Peyer's patch (tissue), 4 donors: ENCODE results near the gene RTP3. TPM values are rescaled to one million over a fixed set of nuclear protein-coding genes. Genes with fewer than 3 reads are reported as not detected.
A peak's percentile ranks its signal among the peaks of the same experiment; 100 is the strongest.

Experiments
- DNase-seq, 3 donors: peaks; one replicate each; pipeline ENCODE4 v3.0.0-alpha.2; 2017 to 2019
- H3K27ac ChIP-seq, 4 donors: fragments of 200-600 bp; sonication (generic); one replicate each; pipeline ENCODE4 v1.5.1; 2016 to 2019
- H3K27me3 ChIP-seq, 2 donors: fragments of 200-600 bp; sonication (generic); one replicate each; pipeline ENCODE4 v1.5.1; 2019
- H3K36me3 ChIP-seq, 3 donors: fragments of 200-600 bp; sonication (generic); one replicate each; pipeline ENCODE4 v1.5.1; 2016 to 2019
- H3K4me1 ChIP-seq, 4 donors: fragments of 200-600 bp; sonication (generic); one replicate each; pipeline ENCODE4 v1.5.1; 2016 to 2019
- H3K4me3 ChIP-seq, 4 donors: fragments of 200-600 bp; sonication (generic); 1 replicate in 3 of 4; 2 replicates in 1 of 4; pipeline ENCODE4 v1.5.1; 2016 to 2019; ENCODE audit warnings: mild to moderate bottlenecking in 1 of 4
- H3K9me3 ChIP-seq, 4 donors: fragments of 200-600 bp; sonication (generic); one replicate each; pipeline ENCODE4 v1.5.1; 2016 to 2019; ENCODE audit warnings: mild to moderate bottlenecking in 1 of 4
- POLR2A ChIP-seq, 2 donors: fragments of 450-650 bp; IDR thresholded peaks; one replicate each; pipeline ENCODE4 v1.5.1; 2017; ENCODE audit warnings: antibody characterized with exemption in 2 of 2, mild to moderate bottlenecking in 2 of 2, moderate library complexity in 2 of 2
- total RNA-seq, 4 donors: library from RNA; depleted of rRNA; stranded (reverse); fragments of >200 nt; gene quantifications; one replicate each; pipeline ENCODE4 v1.1.0, GENCODE V29; 2016
- TF ChIP-seq, protein P1 (sequence below), 6 experiments: fragments of 450-650 bp in 4 of 6; fragments of 200-600 bp in 2 of 6; sonication (generic) in 1 of 6; IDR thresholded peaks; one replicate each; pipeline ENCODE4 v1.5.1; 2017 to 2019; ENCODE audit warnings: antibody characterized with exemption in 6 of 6, mild to moderate bottlenecking in 3 of 6, moderate library complexity in 1 of 6

RTP3 gene
- total RNA-seq, 4 donors from 2014 or later: not detected

DNA sequence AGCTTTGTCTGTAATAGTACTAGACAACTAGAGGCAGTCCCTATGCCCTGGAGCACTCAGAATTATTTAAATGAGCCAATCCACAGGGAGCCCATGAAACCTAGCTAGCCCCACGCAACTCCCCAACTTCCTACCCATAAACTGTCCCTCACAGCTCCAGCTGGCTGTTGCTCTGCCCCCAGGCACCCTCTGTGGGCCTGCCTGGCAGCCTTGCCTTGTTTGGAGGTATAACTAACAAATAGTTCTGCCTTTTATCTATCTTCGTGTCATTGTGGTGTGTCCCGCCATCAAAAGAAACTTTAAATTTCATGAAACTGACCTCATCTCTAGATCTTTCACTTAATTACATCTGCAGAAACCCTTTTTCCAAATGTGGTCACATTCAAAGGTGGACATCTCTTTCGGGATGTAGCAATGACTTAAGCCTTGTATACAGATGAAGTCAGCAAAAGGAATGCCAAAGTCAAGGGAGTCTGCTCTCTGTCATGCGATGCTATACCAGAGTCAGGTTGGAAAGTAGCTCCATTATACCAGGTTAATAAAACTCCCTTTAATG, 1.8 kb upstream of the RTP3 start:
- DNase-seq: no peak
- Histone ChIP-seq H3K36me3 (no peaks in the 10 kb centered on the region), H3K4me3 (no peak overlapping the region), H3K27me3 (no peaks in the 10 kb centered on the region), H3K27ac (no peak overlapping the region), H3K4me1 (no peaks in the 10 kb centered on the region), H3K9me3 (no peaks in the 10 kb centered on the region)
- no peak for TF ChIP-seq POLR2A (IDR thresholded peaks at IDR 0.05)
- TF ChIP-seq, protein P1, sequence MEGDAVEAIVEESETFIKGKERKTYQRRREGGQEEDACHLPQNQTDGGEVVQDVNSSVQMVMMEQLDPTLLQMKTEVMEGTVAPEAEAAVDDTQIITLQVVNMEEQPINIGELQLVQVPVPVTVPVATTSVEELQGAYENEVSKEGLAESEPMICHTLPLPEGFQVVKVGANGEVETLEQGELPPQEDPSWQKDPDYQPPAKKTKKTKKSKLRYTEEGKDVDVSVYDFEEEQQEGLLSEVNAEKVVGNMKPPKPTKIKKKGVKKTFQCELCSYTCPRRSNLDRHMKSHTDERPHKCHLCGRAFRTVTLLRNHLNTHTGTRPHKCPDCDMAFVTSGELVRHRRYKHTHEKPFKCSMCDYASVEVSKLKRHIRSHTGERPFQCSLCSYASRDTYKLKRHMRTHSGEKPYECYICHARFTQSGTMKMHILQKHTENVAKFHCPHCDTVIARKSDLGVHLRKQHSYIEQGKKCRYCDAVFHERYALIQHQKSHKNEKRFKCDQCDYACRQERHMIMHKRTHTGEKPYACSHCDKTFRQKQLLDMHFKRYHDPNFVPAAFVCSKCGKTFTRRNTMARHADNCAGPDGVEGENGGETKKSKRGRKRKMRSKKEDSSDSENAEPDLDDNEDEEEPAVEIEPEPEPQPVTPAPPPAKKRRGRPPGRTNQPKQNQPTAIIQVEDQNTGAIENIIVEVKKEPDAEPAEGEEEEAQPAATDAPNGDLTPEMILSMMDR (IDR thresholded peaks at IDR 0.05): no peak

DNA sequence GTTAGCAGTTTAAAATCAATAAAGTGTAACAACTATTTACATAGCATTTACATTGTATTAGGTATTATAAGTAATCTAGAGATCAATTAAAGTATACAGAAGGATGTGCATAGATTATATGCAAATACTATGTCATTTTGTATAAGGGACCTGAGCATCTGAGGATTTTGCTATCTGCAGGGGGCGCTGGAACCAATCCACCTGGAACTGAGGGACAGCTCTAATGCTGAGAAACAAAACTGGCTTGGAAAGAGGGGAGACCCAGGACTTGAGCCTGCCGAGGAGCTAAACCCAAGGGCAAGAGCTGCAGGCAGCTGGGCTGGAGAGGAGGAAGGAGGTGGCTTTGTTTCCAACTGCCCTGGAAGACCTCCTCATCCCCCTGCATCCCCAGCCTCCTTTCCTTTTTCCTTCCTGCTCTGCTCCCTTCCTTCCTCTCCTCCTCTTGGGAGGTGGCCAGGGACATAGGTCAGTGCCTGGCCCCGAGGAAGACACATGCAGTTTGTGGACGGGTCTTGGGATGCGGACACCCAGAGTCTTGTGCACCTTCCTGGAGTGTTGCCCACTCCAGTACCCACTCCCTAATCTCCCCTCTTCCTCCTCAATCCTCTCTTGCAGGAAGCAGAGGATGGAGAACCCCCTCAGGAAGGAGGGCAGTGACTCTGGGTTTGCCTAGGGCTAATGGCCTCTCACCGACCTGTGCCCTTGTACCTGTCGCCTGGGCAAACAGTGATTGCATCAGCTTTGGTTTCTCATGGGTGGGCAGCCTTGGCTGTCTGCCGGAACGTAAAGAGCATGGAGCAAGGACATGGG, 825 bp upstream of the RTP3 start:
- no peaks in the 10 kb centered on the region for H3K9me3 ChIP-seq
- DNase-seq: peak in 2 of 3 donors; percentile 69 to 81
- TF ChIP-seq, protein P1 (IDR thresholded peaks at IDR 0.05): peak in 4 of 6 experiments; percentile 23 to 39 (median 36)
- TF ChIP-seq POLR2A (IDR thresholded peaks at IDR 0.05): no peak
- no peak overlapping the region for H3K4me3 ChIP-seq
- no peaks in the 10 kb centered on the region for H3K36me3 ChIP-seq
- H3K27me3 ChIP-seq: no peaks in the 10 kb centered on the region
- no peak overlapping the region for H3K27ac ChIP-seq
- H3K4me1 ChIP-seq: no peaks in the 10 kb centered on the region

DNA sequence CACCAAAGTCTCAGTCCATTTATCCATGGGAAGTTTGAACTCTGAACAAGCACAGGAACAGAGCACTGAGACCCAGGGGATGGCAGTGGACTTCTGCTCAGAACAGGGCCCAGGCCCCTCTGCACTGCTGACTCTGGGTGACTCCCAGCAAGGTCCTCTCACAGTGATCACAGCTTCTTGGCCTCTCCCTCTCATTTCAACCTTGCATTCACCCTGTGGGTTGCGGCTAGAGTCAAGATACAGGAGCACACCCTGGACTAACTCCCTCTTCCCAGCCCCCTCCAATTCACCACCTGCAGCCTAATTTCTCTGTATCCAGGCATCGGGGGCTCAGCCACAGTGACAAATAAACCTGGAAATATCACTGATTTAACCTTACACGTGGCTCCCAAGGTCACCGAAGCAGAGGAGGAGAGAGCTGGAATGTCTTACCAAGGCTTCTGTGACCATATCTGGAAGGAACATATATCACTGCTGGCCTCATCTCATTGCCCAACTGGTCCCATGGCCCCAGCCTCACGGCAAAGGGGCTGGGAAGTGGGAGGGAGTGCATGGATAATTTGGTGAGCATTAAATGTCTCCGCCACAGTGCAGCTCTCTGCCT, 1.2 kb downstream of the RTP3 start:
- Histone ChIP-seq H3K36me3 (no peaks in the 10 kb centered on the region), H3K27me3 (no peaks in the 10 kb centered on the region), H3K4me1 (no peaks in the 10 kb centered on the region), H3K9me3 (no peaks in the 10 kb centered on the region), H3K4me3 (no peak overlapping the region), H3K27ac (no peak overlapping the region)
- no peak for DNase-seq
- TF ChIP-seq POLR2A (IDR thresholded peaks at IDR 0.05): no peak

DNA sequence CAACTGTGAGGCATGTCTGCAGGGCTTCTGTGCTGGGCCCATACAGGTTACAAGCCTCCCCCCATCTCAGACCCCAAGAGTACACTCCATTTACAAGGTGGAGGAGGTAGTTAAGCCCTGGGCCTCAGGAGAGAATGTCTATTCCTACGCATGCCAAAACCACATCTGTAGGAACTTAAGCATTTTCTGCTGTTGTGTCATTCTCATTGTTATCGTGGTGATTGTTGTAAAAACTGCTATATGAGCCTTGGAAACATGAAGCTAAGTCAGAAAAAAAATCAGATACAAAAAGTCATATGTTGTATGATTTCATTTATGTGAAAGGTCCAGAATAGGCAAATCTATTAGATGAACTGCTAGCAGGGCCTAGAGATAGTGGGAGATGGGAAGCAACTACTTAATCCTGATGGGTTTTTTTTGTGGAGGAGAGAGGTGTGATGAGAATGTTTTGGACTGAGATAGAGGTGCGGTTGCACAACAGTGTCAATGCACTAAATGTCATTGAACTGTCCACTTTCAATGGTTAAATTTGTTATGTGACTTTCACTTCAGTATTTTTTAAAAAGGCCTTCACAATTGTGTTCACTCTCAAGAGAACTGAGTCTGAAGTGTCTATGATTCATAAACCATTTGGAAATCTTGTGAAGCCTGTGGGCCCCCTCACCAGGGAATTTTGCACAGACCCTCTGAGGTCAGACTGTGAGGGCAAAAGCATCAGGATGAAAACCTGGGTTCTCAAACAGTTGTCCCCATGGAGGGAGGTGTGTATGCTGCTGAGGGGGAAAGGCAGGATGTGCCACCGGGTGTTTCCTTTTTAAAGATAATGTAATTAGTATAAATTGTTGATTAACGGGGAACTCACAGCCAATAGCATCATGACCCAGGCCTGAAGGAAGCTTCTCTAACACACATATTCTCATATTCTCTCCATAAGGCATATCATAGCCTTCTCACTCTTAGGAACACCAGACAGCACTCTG, 3.2 kb downstream of the RTP3 start:
- Histone ChIP-seq H3K4me3 (no peak overlapping the region), H3K27me3 (no peaks in the 10 kb centered on the region), H3K36me3 (no peaks in the 10 kb centered on the region), H3K9me3 (no peaks in the 10 kb centered on the region), H3K4me1 (no peaks in the 10 kb centered on the region), H3K27ac (no peak overlapping the region)
- DNase-seq: no peak
- TF ChIP-seq, protein P1 (IDR thresholded peaks at IDR 0.05): no peak
- no peak for TF ChIP-seq POLR2A (IDR thresholded peaks at IDR 0.05)

DNA sequence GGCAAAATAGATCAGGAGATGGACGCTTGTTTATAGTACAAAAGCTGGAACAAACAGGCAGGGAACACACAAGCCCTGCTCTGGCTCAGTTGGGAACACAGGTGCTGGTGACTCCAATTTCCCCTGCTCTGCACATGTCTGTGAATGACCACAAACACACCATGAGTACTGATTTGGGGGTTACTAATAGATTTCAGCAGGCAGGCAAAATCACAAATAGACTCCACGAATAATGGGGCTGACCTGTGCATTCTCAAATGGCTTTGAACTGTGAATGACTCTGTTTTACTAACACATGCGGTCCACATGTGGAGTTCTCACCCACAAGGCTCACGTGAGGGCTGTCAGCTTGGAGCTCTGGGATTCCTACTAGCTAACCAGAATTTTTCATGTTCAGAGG, 3.9 kb downstream of the RTP3 start:
- Histone ChIP-seq H3K27ac (no peak overlapping the region), H3K27me3 (no peaks in the 10 kb centered on the region), H3K36me3 (no peaks in the 10 kb centered on the region), H3K9me3 (no peaks in the 10 kb centered on the region), H3K4me3 (no peak overlapping the region), H3K4me1 (no peaks in the 10 kb centered on the region)
- TF ChIP-seq POLR2A (IDR thresholded peaks at IDR 0.05): no peak
- TF ChIP-seq, protein P1 (IDR thresholded peaks at IDR 0.05): no peak
- no peak for DNase-seq
